ENCODE measurements around the gene SLFN14.
A peak's percentile ranks its signal among the peaks of the same experiment; 100 is the strongest.
"Not testable (repeated sequence)": the region's sequence is repeated elsewhere in the genome, so short reads cannot be mapped to it uniquely, and the experiment has no call there.

The SLFN14 gene

GRCh38 chr17:35521654-35522256 is 38.9 kb downstream of the SLFN14 start:
- peak; percentile 57 for DNase-seq (ENCODE audit: low read depth)

GRCh38 chr17:35521150-35521549 is 39.5 kb downstream of the SLFN14 start:
- no peak for DNase-seq (ENCODE audit: low read depth)

- DNase-seq (ENCODE audit: low read depth) = no peak
Observed at GRCh38 chr17:35519906-35520442, 40.6 kb downstream of the SLFN14 start.

DNA sequence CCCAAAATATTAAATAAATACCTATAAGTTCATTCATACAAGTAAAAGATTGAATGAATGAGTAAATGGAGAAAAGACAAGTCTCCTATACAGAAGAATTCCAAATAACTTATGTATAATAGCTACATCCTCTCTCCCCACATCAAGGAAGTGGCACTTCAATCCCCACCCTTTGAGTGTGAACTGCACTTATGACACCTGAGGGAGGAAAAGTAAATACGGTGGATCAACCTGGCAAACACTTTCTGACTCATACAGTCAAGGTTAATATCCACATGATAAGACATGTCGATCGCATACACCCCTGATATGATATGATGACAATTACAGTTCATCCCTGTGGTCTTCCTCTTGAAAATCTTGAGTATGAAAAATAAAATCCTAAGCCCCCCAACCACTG is 41.2 kb downstream of the SLFN14 start:
- no peak for DNase-seq (ENCODE audit: low read depth)

DNA sequence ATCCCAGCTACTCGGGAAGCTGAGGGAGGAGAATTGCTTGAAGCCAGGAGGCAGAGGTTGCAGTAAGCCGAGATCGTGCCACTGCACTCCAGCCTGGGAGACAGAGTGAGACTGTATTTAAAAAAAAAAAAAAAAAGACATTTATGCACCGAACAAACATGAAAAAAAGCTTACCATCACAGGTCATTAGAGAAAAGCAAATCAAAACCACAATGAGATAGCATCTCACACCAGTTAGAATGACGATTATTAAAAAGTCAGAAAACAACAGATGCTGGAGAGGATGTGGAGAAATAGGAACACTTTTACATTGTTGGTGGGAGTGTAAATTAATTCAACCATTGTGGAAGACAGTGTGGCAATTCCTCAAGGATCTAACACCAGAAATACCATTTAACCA is 42.2 kb downstream of the SLFN14 start:
- not testable (repeated sequence) for DNase-seq (ENCODE audit: low read depth)

DNA sequence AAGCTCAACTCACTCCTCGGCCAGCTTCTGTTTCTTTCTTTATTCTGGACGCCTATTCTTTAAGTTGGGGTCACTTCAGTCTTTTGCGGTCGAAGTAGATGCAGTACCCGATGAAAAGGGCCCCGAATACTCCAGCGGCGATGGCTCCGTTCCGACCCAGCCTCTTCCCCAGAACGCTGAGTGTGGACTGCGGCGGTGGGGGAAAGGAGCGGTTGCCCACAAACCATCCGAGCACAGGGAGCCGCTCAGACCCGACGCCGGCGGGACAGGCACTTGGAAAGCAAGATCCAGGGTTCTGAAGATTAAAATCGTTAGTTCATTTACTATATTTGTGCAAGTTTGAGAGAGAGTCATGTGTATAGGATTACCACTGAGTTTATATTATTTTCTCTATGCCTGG is 45.6 kb downstream of the SLFN14 start:
- DNase-seq (ENCODE audit: low read depth) = no peak

DNA sequence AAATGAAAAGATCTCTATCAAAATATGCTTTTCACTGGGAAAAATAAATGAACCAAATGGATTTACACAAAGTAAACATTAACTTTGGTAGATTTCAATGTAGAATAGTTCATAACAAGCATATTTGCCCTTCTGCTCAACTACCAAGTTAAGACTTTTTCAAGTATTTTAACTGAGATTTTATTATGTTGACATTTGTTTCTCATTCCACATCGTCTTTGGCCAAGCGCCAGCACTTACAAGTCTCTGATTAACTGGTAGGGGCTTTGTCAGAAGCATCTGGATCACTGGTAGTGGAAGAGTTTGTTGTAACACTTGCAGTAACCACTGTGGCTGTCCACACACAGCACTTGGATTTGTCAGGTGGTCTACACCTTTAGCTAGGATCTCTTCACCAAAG is 46.1 kb downstream of the SLFN14 start:
- DNase-seq (ENCODE audit: low read depth) = no peak

Measured in ELR (cell line).